ENCODE data around the gene GTF2F1. TPM values are rescaled to one million over a fixed set of nuclear protein-coding genes. Genes with fewer than 3 reads are reported as not detected.
"Not testable (repeated sequence)": the region's sequence is repeated elsewhere in the genome, so short reads cannot be mapped to it uniquely, and the experiment has no call there.

Gene GTF2F1
- total RNA-seq, 1 donor from 2014 or later = 72.4 TPM

DNA sequence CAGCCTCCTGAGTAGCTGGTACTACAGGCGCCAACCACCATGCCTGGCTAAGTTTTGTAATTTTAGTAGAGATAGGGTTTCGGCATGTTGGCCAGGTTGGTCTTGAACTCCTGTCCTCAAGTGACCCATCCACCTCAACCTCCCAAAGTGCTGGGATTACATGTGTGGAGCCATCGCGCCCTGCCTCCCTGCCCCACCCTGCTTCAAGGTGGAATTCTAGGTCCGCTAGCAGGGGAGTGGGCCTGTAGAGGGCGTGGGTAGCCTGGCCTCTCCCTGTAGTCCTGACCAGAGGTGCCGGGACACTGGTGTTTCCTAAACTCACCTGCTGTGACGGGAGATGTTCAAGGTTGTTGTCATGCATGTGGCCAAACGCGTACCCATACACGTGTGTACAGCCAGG is 40.2 kb upstream of the GTF2F1 start:
- Mint-ChIP-seq H3K36me3 (no peaks in the 10 kb centered on the region), H3K27ac (no peak overlapping the region), H3K4me1 (ENCODE audit: unreplicated experiment) (no peaks in the 10 kb centered on the region), H3K4me3 (no peak overlapping the region), H3K9me3 (no peaks in the 10 kb centered on the region), H3K27me3 (peaks cover 20% of the 10 kb centered on the region)
- TF ChIP-seq, protein P1, sequence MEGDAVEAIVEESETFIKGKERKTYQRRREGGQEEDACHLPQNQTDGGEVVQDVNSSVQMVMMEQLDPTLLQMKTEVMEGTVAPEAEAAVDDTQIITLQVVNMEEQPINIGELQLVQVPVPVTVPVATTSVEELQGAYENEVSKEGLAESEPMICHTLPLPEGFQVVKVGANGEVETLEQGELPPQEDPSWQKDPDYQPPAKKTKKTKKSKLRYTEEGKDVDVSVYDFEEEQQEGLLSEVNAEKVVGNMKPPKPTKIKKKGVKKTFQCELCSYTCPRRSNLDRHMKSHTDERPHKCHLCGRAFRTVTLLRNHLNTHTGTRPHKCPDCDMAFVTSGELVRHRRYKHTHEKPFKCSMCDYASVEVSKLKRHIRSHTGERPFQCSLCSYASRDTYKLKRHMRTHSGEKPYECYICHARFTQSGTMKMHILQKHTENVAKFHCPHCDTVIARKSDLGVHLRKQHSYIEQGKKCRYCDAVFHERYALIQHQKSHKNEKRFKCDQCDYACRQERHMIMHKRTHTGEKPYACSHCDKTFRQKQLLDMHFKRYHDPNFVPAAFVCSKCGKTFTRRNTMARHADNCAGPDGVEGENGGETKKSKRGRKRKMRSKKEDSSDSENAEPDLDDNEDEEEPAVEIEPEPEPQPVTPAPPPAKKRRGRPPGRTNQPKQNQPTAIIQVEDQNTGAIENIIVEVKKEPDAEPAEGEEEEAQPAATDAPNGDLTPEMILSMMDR (conservative IDR thresholded peaks at IDR 0.05) = no peak
- no peak for DNase-seq (ENCODE audit: extremely low spot score, unreplicated experiment)

DNA sequence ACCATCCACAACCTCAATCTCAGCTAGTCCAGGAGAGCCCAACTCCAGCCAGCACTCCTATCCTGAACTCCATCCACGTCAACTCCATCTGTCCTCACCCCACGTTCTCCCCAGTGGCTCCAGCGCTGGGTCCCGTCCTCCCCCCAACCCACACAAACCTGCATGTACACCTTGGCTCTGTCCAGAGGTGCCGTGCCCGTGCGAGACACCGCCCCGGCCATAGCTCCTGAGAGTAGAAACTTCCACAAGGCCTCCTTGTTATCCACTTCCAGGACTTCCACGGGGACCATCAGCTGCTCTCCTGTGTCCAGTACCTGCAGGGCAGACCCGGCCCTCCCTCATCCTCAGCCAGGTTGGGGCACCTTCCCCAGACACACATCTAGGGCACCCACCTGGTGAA is 38.9 kb upstream of the GTF2F1 start:
- TF ChIP-seq, protein P1 (conservative IDR thresholded peaks at IDR 0.05) = no peak
- Mint-ChIP-seq H3K4me1 (ENCODE audit: unreplicated experiment) (no peaks in the 10 kb centered on the region), H3K4me3 (no peak overlapping the region), H3K36me3 (no peaks in the 10 kb centered on the region), H3K27ac (no peak overlapping the region), H3K9me3 (no peaks in the 10 kb centered on the region), H3K27me3 (peaks cover 20% of the 10 kb centered on the region)
- no peak for DNase-seq (ENCODE audit: extremely low spot score, unreplicated experiment)

DNA sequence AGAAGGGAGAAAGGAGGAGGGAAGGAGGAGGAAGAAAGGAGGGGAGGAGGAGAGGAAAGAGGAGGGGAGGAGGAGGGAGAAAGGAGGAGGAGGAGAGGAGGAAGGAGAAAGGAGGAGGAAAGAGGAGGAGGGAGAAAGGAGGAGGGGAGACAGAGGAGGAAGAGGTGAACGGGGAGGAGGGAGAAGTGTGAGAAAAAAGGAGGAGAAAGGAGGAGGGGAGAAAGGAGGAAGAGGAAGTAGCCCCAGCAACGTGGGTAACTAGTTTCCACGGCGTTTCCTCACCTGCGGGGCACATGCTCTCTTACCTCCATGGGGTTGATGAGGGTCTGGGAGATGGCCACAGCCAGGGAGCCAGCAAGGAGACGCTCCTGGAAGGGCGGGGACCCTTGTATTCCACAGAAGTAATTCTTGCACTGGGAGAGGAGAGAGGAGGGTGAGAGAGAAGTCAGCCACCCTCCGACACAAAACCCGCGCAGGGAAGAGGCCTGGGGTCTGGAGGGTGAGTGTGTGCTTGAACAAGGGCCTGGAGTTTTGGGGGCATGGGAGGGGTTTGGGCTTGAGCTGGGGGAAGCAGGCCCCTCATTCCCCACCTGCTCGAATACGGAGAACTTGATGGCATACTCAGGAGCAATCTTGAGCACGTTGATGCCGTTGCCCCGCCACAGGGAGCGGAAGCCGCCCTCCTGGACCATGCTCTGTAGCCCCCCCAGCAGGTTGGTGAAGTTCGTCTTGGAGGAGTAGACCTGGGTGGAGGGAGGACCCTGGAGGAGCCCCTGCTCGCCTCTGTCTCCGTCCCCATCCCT is 36.7 kb upstream of the GTF2F1 start:
- H3K4me1 Mint-ChIP-seq (ENCODE audit: unreplicated experiment) = peaks cover 4% of the 10 kb centered on the region
- peaks cover 23% of the 10 kb centered on the region for H3K27me3 Mint-ChIP-seq
- H3K27ac Mint-ChIP-seq = no peak overlapping the region
- H3K9me3 Mint-ChIP-seq = no peaks in the 10 kb centered on the region
- TF ChIP-seq, protein P1 (conservative IDR thresholded peaks at IDR 0.05) = no peak
- H3K36me3 Mint-ChIP-seq = peaks cover 4% of the 10 kb centered on the region
- H3K4me3 Mint-ChIP-seq = no peak overlapping the region
- no peak for DNase-seq (ENCODE audit: extremely low spot score, unreplicated experiment)

- not testable (repeated sequence) for H3K4me1 Mint-ChIP-seq (ENCODE audit: unreplicated experiment); DNase-seq (ENCODE audit: extremely low spot score, unreplicated experiment); H3K4me3 Mint-ChIP-seq; H3K9me3 Mint-ChIP-seq; H3K27ac Mint-ChIP-seq; H3K36me3 Mint-ChIP-seq
- H3K27me3 Mint-ChIP-seq = peaks cover 23% of the 10 kb centered on the region
These were observed 35.9 kb upstream of the GTF2F1 start for GRCh38 chr19:6428692-6429418.

GRCh38 chr19:6427131-6427530 is 34.2 kb upstream of the GTF2F1 start:
- Mint-ChIP-seq H3K4me3 (no peak overlapping the region), H3K4me1 (ENCODE audit: unreplicated experiment) (peaks cover 18% of the 10 kb centered on the region), H3K36me3 (peaks cover 4% of the 10 kb centered on the region), H3K27ac (no peak overlapping the region), H3K27me3 (peaks cover 23% of the 10 kb centered on the region), H3K9me3 (no peaks in the 10 kb centered on the region)
- TF ChIP-seq, protein P1 (conservative IDR thresholded peaks at IDR 0.05) = no peak
- no peak for DNase-seq (ENCODE audit: extremely low spot score, unreplicated experiment)
